Measurements from ENCODE around the gene LTN1. TPM values are rescaled to one million over a fixed set of nuclear protein-coding genes. Genes with fewer than 3 reads are reported as not detected.

LTN1 gene
- polyA plus RNA-seq, 2 of the 4 experiments (the other 2 are of a cell fraction), result 6.9 to 12.3 TPM

DNA sequence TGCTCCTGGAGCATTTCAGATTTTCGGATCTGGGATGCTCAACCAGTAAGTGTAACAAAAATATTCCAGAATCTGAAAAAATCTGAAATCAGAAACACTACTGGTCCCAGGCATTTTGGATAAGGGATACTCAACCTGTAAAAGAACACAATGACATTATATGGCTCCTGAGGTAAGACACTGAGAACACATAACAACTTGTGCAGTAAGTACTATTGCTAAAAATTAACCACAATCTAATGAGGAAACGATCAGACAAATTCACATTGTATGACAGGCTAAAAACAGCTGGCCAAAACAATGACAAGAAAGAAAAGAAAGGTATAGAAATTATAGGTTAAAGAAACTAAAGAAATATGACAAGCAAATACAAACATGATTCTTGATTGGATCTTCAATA, 54.9 kb downstream of the LTN1 start:
- Histone ChIP-seq H3K27ac (no peak overlapping the region), H3K4me1 (0 out of 3 replicates have a peak, but pooled peaks cover 3% of the 10 kb centered on the region), H3K4me2 (no peak overlapping the region), H3K9me3 (no peaks in the 10 kb centered on the region), H3K4me3 (no peak overlapping the region)
- WGBS (ENCODE audit: missing lambda C conversion rate), result 74% methylated on average over 2 of the region's 2 CpGs
- ATAC-seq (no peak), DNase-seq (ENCODE audit: low read depth in 1 of 2, low spot score in 1 of 2) (no peak), FAIRE-seq (no peak)
- ChIA-PET POLR2A (no interaction called here), CTCF (no interaction called here)
- TF ChIP-seq, protein P1, sequence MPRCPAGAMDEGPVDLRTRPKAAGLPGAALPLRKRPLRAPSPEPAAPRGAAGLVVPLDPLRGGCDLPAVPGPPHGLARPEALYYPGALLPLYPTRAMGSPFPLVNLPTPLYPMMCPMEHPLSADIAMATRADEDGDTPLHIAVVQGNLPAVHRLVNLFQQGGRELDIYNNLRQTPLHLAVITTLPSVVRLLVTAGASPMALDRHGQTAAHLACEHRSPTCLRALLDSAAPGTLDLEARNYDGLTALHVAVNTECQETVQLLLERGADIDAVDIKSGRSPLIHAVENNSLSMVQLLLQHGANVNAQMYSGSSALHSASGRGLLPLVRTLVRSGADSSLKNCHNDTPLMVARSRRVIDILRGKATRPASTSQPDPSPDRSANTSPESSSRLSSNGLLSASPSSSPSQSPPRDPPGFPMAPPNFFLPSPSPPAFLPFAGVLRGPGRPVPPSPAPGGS (IDR thresholded peaks at IDR 0.05), result no peak
- TF ChIP-seq GATA3 (IDR thresholded peaks at IDR 0.05; ENCODE audit: borderline replicate concordance), result no peak
- no peak for TF ChIP-seq NFE2L2 (conservative IDR thresholded peaks at IDR 0.05; ENCODE audit: low read length)
- TF ChIP-seq HDAC2 (IDR thresholded peaks at IDR 0.05), result no peak
- no peak for TF ChIP-seq EHMT2 (IDR thresholded peaks at IDR 0.05; ENCODE audit: low read depth)
- TF ChIP-seq TP53 (CRISPR knock-in tag; IDR thresholded peaks at IDR 0.05), result no peak
- no peak for TF ChIP-seq NR3C1 (IDR thresholded peaks at IDR 0.05)
- no peak for TF ChIP-seq RAD21 (conservative IDR thresholded peaks at IDR 0.05 in 1 of 2, IDR thresholded peaks at IDR 0.05 in 1 of 2)
- no peak for TF ChIP-seq JUNB (IDR thresholded peaks at IDR 0.05)
- TF ChIP-seq NPAS2 (CRISPR knock-in tag; IDR thresholded peaks at IDR 0.05; ENCODE audit: borderline replicate concordance), result no peak
- TF ChIP-seq, protein P2, sequence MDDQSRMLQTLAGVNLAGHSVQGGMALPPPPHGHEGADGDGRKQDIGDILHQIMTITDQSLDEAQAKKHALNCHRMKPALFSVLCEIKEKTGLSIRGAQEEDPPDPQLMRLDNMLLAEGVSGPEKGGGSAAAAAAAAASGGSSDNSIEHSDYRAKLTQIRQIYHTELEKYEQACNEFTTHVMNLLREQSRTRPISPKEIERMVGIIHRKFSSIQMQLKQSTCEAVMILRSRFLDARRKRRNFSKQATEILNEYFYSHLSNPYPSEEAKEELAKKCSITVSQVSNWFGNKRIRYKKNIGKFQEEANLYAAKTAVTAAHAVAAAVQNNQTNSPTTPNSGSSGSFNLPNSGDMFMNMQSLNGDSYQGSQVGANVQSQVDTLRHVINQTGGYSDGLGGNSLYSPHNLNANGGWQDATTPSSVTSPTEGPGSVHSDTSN (IDR thresholded peaks at IDR 0.05), result no peak
- no peak for TF ChIP-seq FOSL2 (IDR thresholded peaks at IDR 0.05)
- no peak for TF ChIP-seq FOSL2 (CRISPR knock-in tag; IDR thresholded peaks at IDR 0.05)
- TF ChIP-seq, protein P3, sequence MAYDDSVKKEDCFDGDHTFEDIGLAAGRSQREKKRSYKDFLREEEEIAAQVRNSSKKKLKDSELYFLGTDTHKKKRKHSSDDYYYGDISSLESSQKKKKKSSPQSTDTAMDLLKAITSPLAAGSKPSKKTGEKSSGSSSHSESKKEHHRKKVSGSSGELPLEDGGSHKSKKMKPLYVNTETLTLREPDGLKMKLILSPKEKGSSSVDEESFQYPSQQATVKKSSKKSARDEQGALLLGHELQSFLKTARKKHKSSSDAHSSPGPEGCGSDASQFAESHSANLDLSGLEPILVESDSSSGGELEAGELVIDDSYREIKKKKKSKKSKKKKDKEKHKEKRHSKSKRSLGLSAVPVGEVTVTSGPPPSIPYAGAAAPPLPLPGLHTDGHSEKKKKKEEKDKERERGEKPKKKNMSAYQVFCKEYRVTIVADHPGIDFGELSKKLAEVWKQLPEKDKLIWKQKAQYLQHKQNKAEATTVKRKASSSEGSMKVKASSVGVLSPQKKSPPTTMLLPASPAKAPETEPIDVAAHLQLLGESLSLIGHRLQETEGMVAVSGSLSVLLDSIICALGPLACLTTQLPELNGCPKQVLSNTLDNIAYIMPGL (CRISPR knock-in tag; IDR thresholded peaks at IDR 0.05; ENCODE audit: borderline replicate concordance), result no peak
- no peak for TF ChIP-seq CBX2 (IDR thresholded peaks at IDR 0.05; ENCODE audit: borderline replicate concordance, low read depth)
- TF ChIP-seq CBX8 (IDR thresholded peaks at IDR 0.05), result no peak
- no peak for TF ChIP-seq KDM1A (IDR thresholded peaks at IDR 0.05; ENCODE audit: low read depth)
- no peak for TF ChIP-seq JUN (IDR thresholded peaks at IDR 0.05)
- TF ChIP-seq RARB (CRISPR knock-in tag; IDR thresholded peaks at IDR 0.05), result no peak

DNA sequence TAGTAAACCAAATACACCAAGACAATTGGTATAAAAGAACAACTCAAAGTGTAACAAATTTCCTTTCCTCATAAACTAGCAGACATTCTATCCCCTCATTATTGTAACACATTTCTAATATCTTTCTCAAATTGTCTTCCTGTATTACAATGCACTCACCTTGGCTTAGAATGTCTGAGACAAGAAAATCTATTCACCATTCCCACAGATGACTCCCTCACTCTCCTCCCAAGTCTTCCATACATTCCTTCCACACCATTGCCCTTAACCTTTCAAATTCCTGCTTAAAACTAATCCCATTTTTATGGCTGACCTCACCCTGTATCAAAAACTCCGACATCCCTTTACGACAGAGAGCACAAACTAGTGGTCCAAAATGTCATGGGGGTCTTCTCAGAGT, 56.0 kb downstream of the LTN1 start:
- no peak for FAIRE-seq
- ChIA-PET CTCF (interaction anchor here (0.9 kb wide), 1 partner anchor 10 kb away, joined by 4 read pairs; no protein-coding TSS in a partner anchor), POLR2A (no interaction called here)
- WGBS (ENCODE audit: missing lambda C conversion rate), result 89% methylated on average over 2 of the region's 2 CpGs
- no peak overlapping the region for H3K27ac ChIP-seq
- TF ChIP-seq NR3C1 (IDR thresholded peaks at IDR 0.05) (no peak), NFE2L2 (conservative IDR thresholded peaks at IDR 0.05; ENCODE audit: low read length) (no peak), RAD21 (conservative IDR thresholded peaks at IDR 0.05 in 1 of 2, IDR thresholded peaks at IDR 0.05 in 1 of 2) (no peak), GATA3 (IDR thresholded peaks at IDR 0.05; ENCODE audit: borderline replicate concordance) (no peak), RCOR1 (IDR thresholded peaks at IDR 0.05; ENCODE audit: low read depth, low read length) (no peak), RARB (CRISPR knock-in tag; IDR thresholded peaks at IDR 0.05) (no peak), CBX8 (IDR thresholded peaks at IDR 0.05) (no peak), CHD2 (IDR thresholded peaks at IDR 0.05; ENCODE audit: low read length, partially characterized antibody) (no peak)
- DNase-seq (ENCODE audit: low read depth in 1 of 2, low spot score in 1 of 2), result no peak
- H3K4me1 ChIP-seq, result 0 out of 3 replicates have a peak, but pooled peaks cover 3% of the 10 kb centered on the region
- H3K4me2 ChIP-seq, result no peak overlapping the region
- ATAC-seq, result no peak
- H3K9me3 ChIP-seq, result no peaks in the 10 kb centered on the region
- H3K4me3 ChIP-seq, result no peak overlapping the region

DNA sequence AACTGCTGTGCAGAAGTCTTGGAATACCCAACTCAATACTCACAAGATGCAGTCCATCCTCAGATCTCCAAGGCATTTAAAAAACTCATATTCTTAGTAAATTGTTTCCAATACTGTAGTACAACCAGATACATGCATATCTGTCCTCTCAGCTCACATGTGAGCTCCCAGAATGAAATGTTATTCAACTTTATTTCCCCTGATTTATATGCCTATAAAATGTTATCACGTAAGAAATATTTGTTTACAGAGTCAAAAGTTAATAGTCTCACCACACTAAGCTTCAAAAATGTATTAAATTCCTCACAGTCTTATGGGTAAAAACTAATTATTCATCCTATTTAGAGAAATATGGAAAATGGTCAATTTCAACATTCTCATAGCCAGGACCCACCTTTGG, 56.6 kb downstream of the LTN1 start:
- no peak for ATAC-seq
- no peak overlapping the region for H3K4me2 ChIP-seq
- WGBS (ENCODE audit: missing lambda C conversion rate), result 89% methylated on average over 1 of the region's 1 CpG
- H3K27ac ChIP-seq, result no peak overlapping the region
- CTCF ChIA-PET, result interaction anchor here (0.9 kb wide), 1 partner anchor 10 kb away, joined by 4 read pairs; no protein-coding TSS in a partner anchor
- POLR2A ChIA-PET, result no interaction called here
- no peak overlapping the region for H3K4me3 ChIP-seq
- FAIRE-seq, result no peak
- H3K4me1 ChIP-seq, result 0 out of 3 replicates have a peak, but pooled peaks cover 3% of the 10 kb centered on the region
- DNase-seq (ENCODE audit: low read depth in 1 of 2, low spot score in 1 of 2), result no peak
- no peaks in the 10 kb centered on the region for H3K9me3 ChIP-seq
- TF ChIP-seq, protein P4, sequence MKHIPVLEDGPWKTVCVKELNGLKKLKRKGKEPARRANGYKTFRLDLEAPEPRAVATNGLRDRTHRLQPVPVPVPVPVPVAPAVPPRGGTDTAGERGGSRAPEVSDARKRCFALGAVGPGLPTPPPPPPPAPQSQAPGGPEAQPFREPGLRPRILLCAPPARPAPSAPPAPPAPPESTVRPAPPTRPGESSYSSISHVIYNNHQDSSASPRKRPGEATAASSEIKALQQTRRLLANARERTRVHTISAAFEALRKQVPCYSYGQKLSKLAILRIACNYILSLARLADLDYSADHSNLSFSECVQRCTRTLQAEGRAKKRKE (CRISPR knock-in tag; IDR thresholded peaks at IDR 0.05; ENCODE audit: low read depth), result no peak
- no peak for TF ChIP-seq CBX2 (IDR thresholded peaks at IDR 0.05; ENCODE audit: borderline replicate concordance, low read depth)
- TF ChIP-seq, protein P5, sequence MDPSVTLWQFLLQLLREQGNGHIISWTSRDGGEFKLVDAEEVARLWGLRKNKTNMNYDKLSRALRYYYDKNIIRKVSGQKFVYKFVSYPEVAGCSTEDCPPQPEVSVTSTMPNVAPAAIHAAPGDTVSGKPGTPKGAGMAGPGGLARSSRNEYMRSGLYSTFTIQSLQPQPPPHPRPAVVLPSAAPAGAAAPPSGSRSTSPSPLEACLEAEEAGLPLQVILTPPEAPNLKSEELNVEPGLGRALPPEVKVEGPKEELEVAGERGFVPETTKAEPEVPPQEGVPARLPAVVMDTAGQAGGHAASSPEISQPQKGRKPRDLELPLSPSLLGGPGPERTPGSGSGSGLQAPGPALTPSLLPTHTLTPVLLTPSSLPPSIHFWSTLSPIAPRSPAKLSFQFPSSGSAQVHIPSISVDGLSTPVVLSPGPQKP (IDR thresholded peaks at IDR 0.05; ENCODE audit: low read depth, low read length), result no peak
- TF ChIP-seq SMC3 (IDR thresholded peaks at IDR 0.05), result no peak
- TF ChIP-seq NFE2L2 (conservative IDR thresholded peaks at IDR 0.05; ENCODE audit: low read length), result no peak
- no peak for TF ChIP-seq FOSB (CRISPR knock-in tag; IDR thresholded peaks at IDR 0.05)
- TF ChIP-seq, protein P6, sequence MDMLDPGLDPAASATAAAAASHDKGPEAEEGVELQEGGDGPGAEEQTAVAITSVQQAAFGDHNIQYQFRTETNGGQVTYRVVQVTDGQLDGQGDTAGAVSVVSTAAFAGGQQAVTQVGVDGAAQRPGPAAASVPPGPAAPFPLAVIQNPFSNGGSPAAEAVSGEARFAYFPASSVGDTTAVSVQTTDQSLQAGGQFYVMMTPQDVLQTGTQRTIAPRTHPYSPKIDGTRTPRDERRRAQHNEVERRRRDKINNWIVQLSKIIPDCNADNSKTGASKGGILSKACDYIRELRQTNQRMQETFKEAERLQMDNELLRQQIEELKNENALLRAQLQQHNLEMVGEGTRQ (IDR thresholded peaks at IDR 0.05), result no peak

Data from A549 (cell line).